ENCODE results near the gene MORC1.

The MORC1 gene

GRCh38 chr3:109154979-109155378 is 37.0 kb upstream of the MORC1 start:
- H3K9ac ChIP-seq, result no peak overlapping the region
- H4K20me1 ChIP-seq (ENCODE audit: insufficient read depth), result no peaks in the 10 kb centered on the region
- H3K36me3 ChIP-seq (ENCODE audit: insufficient read depth), result no peaks in the 10 kb centered on the region
- no peak overlapping the region for H3K4me3 ChIP-seq (IDR thresholded peaks at IDR 0.05; ENCODE audit: insufficient read depth, low read depth, low read length)
- no peak for TF ChIP-seq CTCF (conservative IDR thresholded peaks at IDR 0.05; ENCODE audit: low read depth, low read length)
- no peak overlapping the region for H3K4me2 ChIP-seq
- no peak overlapping the region for H3K27ac ChIP-seq
- no peaks in the 10 kb centered on the region for H3K79me2 ChIP-seq (ENCODE audit: insufficient read depth, low read depth)
- H3K4me1 ChIP-seq (ENCODE audit: low read depth, poor library complexity, severe bottlenecking), result no peaks in the 10 kb centered on the region
- H2AFZ ChIP-seq (ENCODE audit: low read depth), result no peak overlapping the region
- H3K27me3 ChIP-seq (ENCODE audit: insufficient read depth, low read depth), result no peaks in the 10 kb centered on the region

DNA sequence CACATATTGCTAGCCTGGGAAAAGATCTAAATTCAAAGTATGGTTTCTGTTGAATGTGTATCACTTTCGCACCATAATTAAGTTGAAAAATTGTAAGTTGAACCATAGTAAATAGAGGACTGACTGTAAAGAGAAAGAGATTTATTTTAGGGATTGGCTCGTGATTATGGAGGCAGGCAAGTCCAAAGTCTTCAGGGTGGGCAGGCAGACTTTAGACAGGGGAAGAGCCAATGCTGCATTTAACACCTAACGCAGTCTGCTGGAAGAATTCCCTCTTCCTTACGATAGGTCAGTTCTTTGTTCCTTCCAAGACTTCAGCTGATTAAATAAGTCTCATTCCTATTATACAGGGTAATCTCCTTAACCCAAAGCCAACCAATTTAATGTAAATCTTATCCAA is 34.4 kb upstream of the MORC1 start:
- no peak for TF ChIP-seq CTCF (conservative IDR thresholded peaks at IDR 0.05; ENCODE audit: low read depth, low read length)
- H2AFZ ChIP-seq (ENCODE audit: low read depth), result no peak overlapping the region
- H4K20me1 ChIP-seq (ENCODE audit: insufficient read depth), result no peaks in the 10 kb centered on the region
- no peaks in the 10 kb centered on the region for H3K4me1 ChIP-seq (ENCODE audit: low read depth, poor library complexity, severe bottlenecking)
- H3K4me2 ChIP-seq, result no peak overlapping the region
- H3K79me2 ChIP-seq (ENCODE audit: insufficient read depth, low read depth), result no peaks in the 10 kb centered on the region
- no peaks in the 10 kb centered on the region for H3K27me3 ChIP-seq (ENCODE audit: insufficient read depth, low read depth)
- no peaks in the 10 kb centered on the region for H3K36me3 ChIP-seq (ENCODE audit: insufficient read depth)
- H3K4me3 ChIP-seq (IDR thresholded peaks at IDR 0.05; ENCODE audit: insufficient read depth, low read depth, low read length), result no peak overlapping the region
- H3K27ac ChIP-seq, result no peak overlapping the region
- H3K9ac ChIP-seq, result no peak overlapping the region

GRCh38 chr3:109149078-109149477 is 31.1 kb upstream of the MORC1 start:
- H3K36me3 ChIP-seq (ENCODE audit: insufficient read depth), result no peaks in the 10 kb centered on the region
- no peak for TF ChIP-seq CTCF (conservative IDR thresholded peaks at IDR 0.05; ENCODE audit: low read depth, low read length)
- H3K27ac ChIP-seq, result no peak overlapping the region
- H3K27me3 ChIP-seq (ENCODE audit: insufficient read depth, low read depth), result no peaks in the 10 kb centered on the region
- no peaks in the 10 kb centered on the region for H3K4me1 ChIP-seq (ENCODE audit: low read depth, poor library complexity, severe bottlenecking)
- H3K4me2 ChIP-seq, result no peak overlapping the region
- no peaks in the 10 kb centered on the region for H3K79me2 ChIP-seq (ENCODE audit: insufficient read depth, low read depth)
- H3K9ac ChIP-seq, result no peak overlapping the region
- H4K20me1 ChIP-seq (ENCODE audit: insufficient read depth), result no peaks in the 10 kb centered on the region
- no peak overlapping the region for H3K4me3 ChIP-seq (IDR thresholded peaks at IDR 0.05; ENCODE audit: insufficient read depth, low read depth, low read length)
- no peak overlapping the region for H2AFZ ChIP-seq (ENCODE audit: low read depth)

DNA sequence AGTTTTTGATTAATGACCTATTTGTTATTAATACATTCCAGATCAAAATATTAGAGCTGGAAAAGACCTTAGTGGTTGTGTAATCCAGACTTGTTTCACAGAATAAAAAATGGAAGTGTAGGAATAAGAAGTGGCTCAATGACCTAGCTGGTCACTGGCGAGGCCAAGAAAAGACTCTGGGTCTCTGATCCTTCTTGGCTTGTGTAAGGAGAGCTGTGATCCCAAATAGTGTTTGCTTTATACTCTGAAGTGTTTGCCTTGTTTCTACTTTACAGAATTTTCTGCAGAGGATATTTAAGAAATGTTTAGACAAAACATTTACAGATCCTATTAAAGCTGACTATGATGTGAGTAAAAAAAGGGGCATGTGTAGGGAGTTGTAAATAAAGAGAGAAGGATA is 25.7 kb upstream of the MORC1 start:
- no peak overlapping the region for H3K4me3 ChIP-seq (IDR thresholded peaks at IDR 0.05; ENCODE audit: insufficient read depth, low read depth, low read length)
- TF ChIP-seq CTCF (conservative IDR thresholded peaks at IDR 0.05; ENCODE audit: low read depth, low read length), result no peak
- H3K27me3 ChIP-seq (ENCODE audit: insufficient read depth, low read depth), result no peaks in the 10 kb centered on the region
- H3K9ac ChIP-seq, result no peak overlapping the region
- H3K27ac ChIP-seq, result no peak overlapping the region
- H4K20me1 ChIP-seq (ENCODE audit: insufficient read depth), result no peaks in the 10 kb centered on the region
- H3K36me3 ChIP-seq (ENCODE audit: insufficient read depth), result no peaks in the 10 kb centered on the region
- H3K4me1 ChIP-seq (ENCODE audit: low read depth, poor library complexity, severe bottlenecking), result no peaks in the 10 kb centered on the region
- no peak overlapping the region for H2AFZ ChIP-seq (ENCODE audit: low read depth)
- no peak overlapping the region for H3K4me2 ChIP-seq
- no peaks in the 10 kb centered on the region for H3K79me2 ChIP-seq (ENCODE audit: insufficient read depth, low read depth)

DNA sequence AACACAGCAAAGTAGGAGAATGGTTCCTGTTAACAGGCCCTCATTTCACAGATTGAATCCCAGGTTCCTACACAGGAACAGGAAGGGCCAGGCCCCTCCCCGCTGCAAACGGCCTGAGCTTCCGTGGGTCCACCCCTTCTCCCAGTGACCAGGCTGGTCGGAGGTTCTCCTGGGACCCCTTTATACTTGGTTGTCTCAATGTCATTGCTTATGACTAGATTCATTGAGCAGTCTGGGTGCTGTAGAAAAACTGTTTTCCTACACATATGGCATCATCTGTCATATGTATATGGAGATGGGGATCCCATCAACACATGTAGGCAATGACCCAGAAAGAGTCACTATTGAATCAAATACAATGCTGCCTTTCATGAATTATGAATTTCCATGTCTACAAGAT is 22.4 kb upstream of the MORC1 start:
- no peak overlapping the region for H2AFZ ChIP-seq (ENCODE audit: low read depth)
- no peaks in the 10 kb centered on the region for H3K36me3 ChIP-seq (ENCODE audit: insufficient read depth)
- H3K79me2 ChIP-seq (ENCODE audit: insufficient read depth, low read depth), result no peaks in the 10 kb centered on the region
- no peaks in the 10 kb centered on the region for H3K4me1 ChIP-seq (ENCODE audit: low read depth, poor library complexity, severe bottlenecking)
- no peak overlapping the region for H3K4me3 ChIP-seq (IDR thresholded peaks at IDR 0.05; ENCODE audit: insufficient read depth, low read depth, low read length)
- H3K27ac ChIP-seq, result no peak overlapping the region
- TF ChIP-seq CTCF (conservative IDR thresholded peaks at IDR 0.05; ENCODE audit: low read depth, low read length), result no peak
- H4K20me1 ChIP-seq (ENCODE audit: insufficient read depth), result no peaks in the 10 kb centered on the region
- no peak overlapping the region for H3K9ac ChIP-seq
- no peak overlapping the region for H3K4me2 ChIP-seq
- no peaks in the 10 kb centered on the region for H3K27me3 ChIP-seq (ENCODE audit: insufficient read depth, low read depth)

Data from KMS-11 (cell line).